ENCODE results near the gene SLC35G2. TPM values are rescaled to one million over a fixed set of nuclear protein-coding genes. Genes with fewer than 3 reads are reported as not detected.
"Not testable (repeated sequence)": the region's sequence is repeated elsewhere in the genome, so short reads cannot be mapped to it uniquely, and the experiment has no call there.

The SLC35G2 gene
- polyA plus RNA-seq, 2 of the 4 experiments (the other 2 are of a cell fraction): 17.2 to 34.8 TPM

DNA sequence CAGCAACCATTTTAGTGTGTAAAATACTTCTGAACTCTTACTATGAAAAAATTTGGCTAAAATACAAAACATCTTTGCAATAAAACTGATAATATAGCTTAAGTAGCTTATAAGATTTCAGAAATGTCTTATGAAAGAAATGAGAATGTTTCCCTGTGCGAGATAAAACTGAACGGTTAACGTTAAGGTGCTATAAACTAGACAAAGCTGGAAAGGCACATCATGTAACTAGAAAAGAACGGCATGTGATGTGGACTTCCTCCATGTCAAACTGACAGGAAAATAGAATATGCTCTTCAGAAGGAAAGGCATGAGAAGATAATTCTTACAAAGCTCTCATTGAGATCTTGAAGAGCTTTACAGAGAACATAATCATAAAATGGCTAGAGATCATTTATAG lies 79.6 kb downstream of the SLC35G2 start (continued):
- TF ChIP-seq, protein P1, sequence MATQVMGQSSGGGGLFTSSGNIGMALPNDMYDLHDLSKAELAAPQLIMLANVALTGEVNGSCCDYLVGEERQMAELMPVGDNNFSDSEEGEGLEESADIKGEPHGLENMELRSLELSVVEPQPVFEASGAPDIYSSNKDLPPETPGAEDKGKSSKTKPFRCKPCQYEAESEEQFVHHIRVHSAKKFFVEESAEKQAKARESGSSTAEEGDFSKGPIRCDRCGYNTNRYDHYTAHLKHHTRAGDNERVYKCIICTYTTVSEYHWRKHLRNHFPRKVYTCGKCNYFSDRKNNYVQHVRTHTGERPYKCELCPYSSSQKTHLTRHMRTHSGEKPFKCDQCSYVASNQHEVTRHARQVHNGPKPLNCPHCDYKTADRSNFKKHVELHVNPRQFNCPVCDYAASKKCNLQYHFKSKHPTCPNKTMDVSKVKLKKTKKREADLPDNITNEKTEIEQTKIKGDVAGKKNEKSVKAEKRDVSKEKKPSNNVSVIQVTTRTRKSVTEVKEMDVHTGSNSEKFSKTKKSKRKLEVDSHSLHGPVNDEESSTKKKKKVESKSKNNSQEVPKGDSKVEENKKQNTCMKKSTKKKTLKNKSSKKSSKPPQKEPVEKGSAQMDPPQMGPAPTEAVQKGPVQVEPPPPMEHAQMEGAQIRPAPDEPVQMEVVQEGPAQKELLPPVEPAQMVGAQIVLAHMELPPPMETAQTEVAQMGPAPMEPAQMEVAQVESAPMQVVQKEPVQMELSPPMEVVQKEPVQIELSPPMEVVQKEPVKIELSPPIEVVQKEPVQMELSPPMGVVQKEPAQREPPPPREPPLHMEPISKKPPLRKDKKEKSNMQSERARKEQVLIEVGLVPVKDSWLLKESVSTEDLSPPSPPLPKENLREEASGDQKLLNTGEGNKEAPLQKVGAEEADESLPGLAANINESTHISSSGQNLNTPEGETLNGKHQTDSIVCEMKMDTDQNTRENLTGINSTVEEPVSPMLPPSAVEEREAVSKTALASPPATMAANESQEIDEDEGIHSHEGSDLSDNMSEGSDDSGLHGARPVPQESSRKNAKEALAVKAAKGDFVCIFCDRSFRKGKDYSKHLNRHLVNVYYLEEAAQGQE (IDR thresholded peaks at IDR 0.05): no peak
- TF ChIP-seq RCOR1 (IDR thresholded peaks at IDR 0.05; ENCODE audit: low read depth, low read length) (no peak), CEBPB (IDR thresholded peaks at IDR 0.05) (no peak), FOSL2 (IDR thresholded peaks at IDR 0.05) (no peak), FOSL2 (CRISPR knock-in tag; IDR thresholded peaks at IDR 0.05) (no peak)

DNA sequence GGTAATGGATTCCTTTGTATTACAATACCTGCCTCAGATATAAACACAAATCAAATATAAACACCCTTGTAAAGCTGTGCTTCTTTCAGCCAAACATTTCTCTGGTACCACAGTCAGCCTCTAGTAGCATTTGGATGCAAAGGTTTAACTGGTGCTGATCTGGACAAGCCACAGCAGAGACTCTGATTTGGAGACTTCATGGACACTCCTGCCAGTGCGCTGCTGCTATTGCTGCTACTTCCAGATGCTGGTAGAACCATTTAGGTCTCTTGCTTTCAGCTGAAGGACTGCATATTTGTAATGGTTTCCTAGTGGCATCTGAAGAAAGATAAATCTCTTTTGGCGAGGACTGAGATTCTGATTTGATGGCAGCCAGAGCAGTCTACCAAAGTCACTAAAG lies 80.0 kb downstream of the SLC35G2 start:
- 100% methylated on average over 2 of the region's 2 CpGs for WGBS (ENCODE audit: missing lambda C conversion rate)
- no peak overlapping the region for H3K4me2 ChIP-seq
- TF ChIP-seq EHF (CRISPR knock-in tag; IDR thresholded peaks at IDR 0.05): no peak
- ChIA-PET CTCF (no interaction called here), POLR2A (no interaction called here)
- H3K4me1 ChIP-seq: no peaks in the 10 kb centered on the region; the same call in 2 of the 3 replicates
- DNase-seq (ENCODE audit: low read depth in 1 of 2, low spot score in 1 of 2) (no peak), ATAC-seq (no peak), FAIRE-seq (no peak)
- no peak overlapping the region for H3K27ac ChIP-seq
- H3K4me3 ChIP-seq: no peak overlapping the region
- peaks cover 7% of the 10 kb centered on the region; the same call in 2 of the 3 replicates for H3K9me3 ChIP-seq

DNA sequence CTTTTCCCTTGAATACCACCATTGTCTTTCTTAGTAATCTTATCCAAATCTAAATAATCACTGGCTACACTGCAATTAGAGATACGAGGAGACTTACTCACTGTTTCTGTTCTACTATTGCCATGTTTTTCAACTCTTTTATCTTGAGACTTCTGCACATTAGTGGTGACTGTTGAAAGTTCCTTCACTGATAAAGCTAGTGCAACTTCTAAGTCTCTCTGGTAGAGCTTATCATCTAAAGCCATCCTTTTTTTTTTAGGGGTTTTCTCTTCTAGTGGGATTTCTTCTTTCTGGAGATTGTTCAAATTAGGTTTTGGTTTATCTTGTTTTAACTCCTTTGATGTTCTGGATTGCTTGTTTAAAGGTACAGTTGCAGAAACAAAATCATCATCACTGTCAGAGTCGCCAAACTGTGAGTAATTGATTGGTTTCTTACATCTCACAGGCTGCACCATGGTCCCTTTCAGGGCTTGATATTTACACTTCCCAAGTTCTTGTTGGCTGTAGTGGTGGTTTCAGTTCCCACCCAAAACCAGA lies 80.8 kb downstream of the SLC35G2 start:
- no peak for TF ChIP-seq EHMT2 (IDR thresholded peaks at IDR 0.05; ENCODE audit: low read depth)
- no peak for TF ChIP-seq NFE2L2 (conservative IDR thresholded peaks at IDR 0.05; ENCODE audit: low read length)
- TF ChIP-seq ZFP36 (IDR thresholded peaks at IDR 0.05; ENCODE audit: borderline replicate concordance, partially characterized antibody): no peak
- TF ChIP-seq HOXB13 (CRISPR knock-in tag; IDR thresholded peaks at IDR 0.05; ENCODE audit: low read depth): no peak
- TF ChIP-seq CBX2 (IDR thresholded peaks at IDR 0.05; ENCODE audit: borderline replicate concordance, low read depth): no peak
- no peak for TF ChIP-seq ZC3H11A (IDR thresholded peaks at IDR 0.05)
- TF ChIP-seq HEYL (CRISPR knock-in tag; IDR thresholded peaks at IDR 0.05): no peak
- no peak for TF ChIP-seq RFX5 (IDR thresholded peaks at IDR 0.05)
- no peak for TF ChIP-seq ZSCAN20 (CRISPR knock-in tag; IDR thresholded peaks at IDR 0.05)
- no peak for TF ChIP-seq KDM5A (IDR thresholded peaks at IDR 0.05)
- no peak for TF ChIP-seq JUN (IDR thresholded peaks at IDR 0.05)
- no peak for TF ChIP-seq FOSL2 (IDR thresholded peaks at IDR 0.05)
- no peak for TF ChIP-seq FOSL2 (CRISPR knock-in tag; IDR thresholded peaks at IDR 0.05)
- no peak for TF ChIP-seq MAZ (IDR thresholded peaks at IDR 0.05; ENCODE audit: borderline replicate concordance, low read depth, low read length)
- TF ChIP-seq CHD4 (IDR thresholded peaks at IDR 0.05; ENCODE audit: borderline replicate concordance): no peak
- TF ChIP-seq TP53 (CRISPR knock-in tag; IDR thresholded peaks at IDR 0.05): no peak
- TF ChIP-seq, protein P2, sequence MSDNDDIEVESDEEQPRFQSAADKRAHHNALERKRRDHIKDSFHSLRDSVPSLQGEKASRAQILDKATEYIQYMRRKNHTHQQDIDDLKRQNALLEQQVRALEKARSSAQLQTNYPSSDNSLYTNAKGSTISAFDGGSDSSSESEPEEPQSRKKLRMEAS (IDR thresholded peaks at IDR 0.05): no peak
- TF ChIP-seq, protein P3, sequence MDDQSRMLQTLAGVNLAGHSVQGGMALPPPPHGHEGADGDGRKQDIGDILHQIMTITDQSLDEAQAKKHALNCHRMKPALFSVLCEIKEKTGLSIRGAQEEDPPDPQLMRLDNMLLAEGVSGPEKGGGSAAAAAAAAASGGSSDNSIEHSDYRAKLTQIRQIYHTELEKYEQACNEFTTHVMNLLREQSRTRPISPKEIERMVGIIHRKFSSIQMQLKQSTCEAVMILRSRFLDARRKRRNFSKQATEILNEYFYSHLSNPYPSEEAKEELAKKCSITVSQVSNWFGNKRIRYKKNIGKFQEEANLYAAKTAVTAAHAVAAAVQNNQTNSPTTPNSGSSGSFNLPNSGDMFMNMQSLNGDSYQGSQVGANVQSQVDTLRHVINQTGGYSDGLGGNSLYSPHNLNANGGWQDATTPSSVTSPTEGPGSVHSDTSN (IDR thresholded peaks at IDR 0.05): no peak
- TF ChIP-seq JUNB (IDR thresholded peaks at IDR 0.05): no peak
- TF ChIP-seq, protein P4, sequence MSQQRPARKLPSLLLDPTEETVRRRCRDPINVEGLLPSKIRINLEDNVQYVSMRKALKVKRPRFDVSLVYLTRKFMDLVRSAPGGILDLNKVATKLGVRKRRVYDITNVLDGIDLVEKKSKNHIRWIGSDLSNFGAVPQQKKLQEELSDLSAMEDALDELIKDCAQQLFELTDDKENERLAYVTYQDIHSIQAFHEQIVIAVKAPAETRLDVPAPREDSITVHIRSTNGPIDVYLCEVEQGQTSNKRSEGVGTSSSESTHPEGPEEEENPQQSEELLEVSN (IDR thresholded peaks at IDR 0.05; ENCODE audit: borderline replicate concordance, low read depth): no peak
- TF ChIP-seq FOSB (CRISPR knock-in tag; IDR thresholded peaks at IDR 0.05): no peak
- DNase-seq (ENCODE audit: low read depth in 1 of 2, low spot score in 1 of 2) (no peak), FAIRE-seq (no peak), ATAC-seq (no peak)
- WGBS (ENCODE audit: missing lambda C conversion rate): 81% methylated on average over 2 of the region's 2 CpGs
- CTCF ChIA-PET: no interaction called here
- POLR2A ChIA-PET: no interaction called here
- H3K27ac ChIP-seq: no peak overlapping the region
- peaks cover 12% of the 10 kb centered on the region for H3K9me3 ChIP-seq
- H3K4me2 ChIP-seq: no peak overlapping the region
- no peaks in the 10 kb centered on the region for H3K4me1 ChIP-seq
- H3K4me3 ChIP-seq: no peak overlapping the region

DNA sequence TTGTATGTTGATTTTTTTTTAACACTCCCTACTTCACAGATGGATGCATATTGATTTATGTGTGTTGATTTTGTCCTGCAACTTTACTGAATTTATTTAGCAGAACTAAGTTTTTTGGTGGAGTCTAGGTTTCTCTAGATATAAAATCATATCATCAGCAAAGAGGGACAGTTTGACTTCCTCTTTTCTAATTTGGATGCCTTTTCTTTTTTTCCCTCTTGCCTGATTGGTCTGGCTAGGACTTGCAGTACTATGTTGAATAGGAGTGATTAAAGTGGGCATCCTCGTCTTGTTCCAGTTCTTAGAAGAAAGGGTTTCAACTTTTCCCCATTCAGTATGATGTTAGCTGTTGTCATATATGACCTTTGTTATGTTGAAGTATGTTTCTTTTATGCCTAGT lies 81.8 kb downstream of the SLC35G2 start:
- H3K4me2 ChIP-seq; CTCF ChIA-PET; DNase-seq (ENCODE audit: low read depth in 1 of 2, low spot score in 1 of 2); POLR2A ChIA-PET; H3K27ac ChIP-seq; H3K4me1 ChIP-seq; H3K4me3 ChIP-seq; FAIRE-seq; ATAC-seq: not testable (repeated sequence)
- peaks cover 12% of the 10 kb centered on the region for H3K9me3 ChIP-seq
- 85% methylated on average over 1 of the region's 1 CpG for WGBS (ENCODE audit: missing lambda C conversion rate)
